GM12873 (cell line): Measurements from ENCODE around the gene TNIK.

Source experiments
- TF ChIP-seq, protein P1 (sequence below): IDR thresholded peaks from 2 replicates; pipeline ENCODE4 v1.5.1; 2012; ENCODE audit warnings: low read depth, mild to moderate bottlenecking, moderate library complexity, low read length, control low read depth; ENCODE audit not compliant: insufficient read depth; ENCODE audit errors: missing control alignments

Gene TNIK

GRCh38 chr3:171459137-171459941 lies 866 bp downstream of the TNIK start:
- TF ChIP-seq, protein P1, sequence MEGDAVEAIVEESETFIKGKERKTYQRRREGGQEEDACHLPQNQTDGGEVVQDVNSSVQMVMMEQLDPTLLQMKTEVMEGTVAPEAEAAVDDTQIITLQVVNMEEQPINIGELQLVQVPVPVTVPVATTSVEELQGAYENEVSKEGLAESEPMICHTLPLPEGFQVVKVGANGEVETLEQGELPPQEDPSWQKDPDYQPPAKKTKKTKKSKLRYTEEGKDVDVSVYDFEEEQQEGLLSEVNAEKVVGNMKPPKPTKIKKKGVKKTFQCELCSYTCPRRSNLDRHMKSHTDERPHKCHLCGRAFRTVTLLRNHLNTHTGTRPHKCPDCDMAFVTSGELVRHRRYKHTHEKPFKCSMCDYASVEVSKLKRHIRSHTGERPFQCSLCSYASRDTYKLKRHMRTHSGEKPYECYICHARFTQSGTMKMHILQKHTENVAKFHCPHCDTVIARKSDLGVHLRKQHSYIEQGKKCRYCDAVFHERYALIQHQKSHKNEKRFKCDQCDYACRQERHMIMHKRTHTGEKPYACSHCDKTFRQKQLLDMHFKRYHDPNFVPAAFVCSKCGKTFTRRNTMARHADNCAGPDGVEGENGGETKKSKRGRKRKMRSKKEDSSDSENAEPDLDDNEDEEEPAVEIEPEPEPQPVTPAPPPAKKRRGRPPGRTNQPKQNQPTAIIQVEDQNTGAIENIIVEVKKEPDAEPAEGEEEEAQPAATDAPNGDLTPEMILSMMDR: no peak

- TF ChIP-seq, protein P1: no peak
Measured at GRCh38 chr3:171458864-171459136, 1.4 kb downstream of the TNIK start.

DNA sequence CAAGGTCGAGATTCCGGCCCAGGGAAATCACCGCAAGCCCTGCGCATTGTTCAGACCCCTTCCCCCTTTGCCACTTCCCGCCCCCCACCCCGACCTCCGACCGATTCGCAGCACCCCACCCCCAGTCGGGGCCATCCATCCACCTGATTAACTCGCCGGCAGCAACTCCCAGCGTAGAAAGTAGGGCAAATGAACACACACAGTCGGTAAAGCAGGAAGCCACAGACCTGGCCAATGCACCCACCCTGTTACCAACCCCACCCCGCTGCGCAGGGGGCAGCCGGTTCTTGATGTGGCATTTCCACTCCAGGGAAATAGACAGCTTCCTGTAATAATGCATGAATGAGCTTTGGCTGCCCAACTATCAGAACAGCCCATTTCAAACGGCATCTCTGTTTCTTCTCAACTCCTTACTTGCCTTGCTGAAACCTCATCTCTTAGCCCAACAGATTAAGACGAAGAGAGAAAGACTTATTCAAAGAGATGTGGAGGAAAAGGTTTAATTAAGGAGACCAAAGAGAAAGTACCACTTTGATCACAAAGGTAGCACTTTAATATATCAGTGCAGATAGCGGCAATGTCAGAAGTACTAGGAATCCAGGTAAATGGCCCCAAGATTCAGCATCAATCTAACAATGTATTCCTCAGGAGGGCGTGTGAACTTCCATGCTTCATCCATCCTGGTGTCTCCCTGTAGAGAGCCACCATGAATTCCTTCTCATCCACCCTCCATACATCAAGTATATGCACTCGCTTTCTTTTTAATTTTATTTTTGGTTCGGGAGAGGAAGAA lies 1.9 kb downstream of the TNIK start:
- TF ChIP-seq, protein P1: no peak

- TF ChIP-seq, protein P1: no peak
Measured at GRCh38 chr3:171457607-171458061, 2.6 kb downstream of the TNIK start.

DNA sequence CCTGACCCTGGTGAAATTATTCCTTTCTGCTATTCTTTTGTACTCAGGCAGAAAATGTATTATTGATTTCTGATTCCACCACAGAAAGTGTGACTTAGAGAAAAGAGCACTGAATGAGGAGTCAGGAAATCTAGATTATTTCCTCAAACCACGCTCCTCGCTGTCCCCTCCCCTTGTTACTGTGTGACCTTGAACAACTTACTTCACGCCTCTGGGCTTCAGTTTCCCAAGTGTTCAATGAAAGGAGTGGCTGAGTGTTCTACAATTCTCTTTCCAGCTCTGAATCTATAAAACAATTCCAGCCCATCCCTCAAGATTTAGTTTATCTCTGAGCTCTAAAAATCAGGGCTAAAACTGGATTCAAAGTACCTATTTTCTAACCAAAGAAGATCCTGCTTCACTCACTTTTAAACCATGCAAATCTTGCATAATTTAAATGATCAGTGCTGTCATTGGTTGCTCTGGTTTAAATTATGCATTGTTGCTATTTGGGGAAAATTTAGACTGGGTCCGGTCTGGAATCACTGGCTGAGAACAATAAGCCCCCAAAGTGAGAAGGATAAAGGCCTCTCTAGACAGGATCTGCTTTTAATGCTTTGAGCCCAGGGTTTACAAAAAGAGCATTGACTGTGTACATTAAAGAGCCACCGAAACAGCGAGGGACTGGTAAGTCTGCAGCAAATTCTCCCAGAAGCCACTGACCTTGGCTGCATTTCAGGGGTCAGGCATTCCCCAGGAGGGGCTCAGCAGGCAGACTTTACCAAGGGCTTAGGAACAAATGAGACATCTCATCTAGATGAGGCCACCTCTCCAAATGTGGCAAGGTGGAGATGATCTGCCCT lies 3.2 kb downstream of the TNIK start:
- TF ChIP-seq, protein P1: no peak

DNA sequence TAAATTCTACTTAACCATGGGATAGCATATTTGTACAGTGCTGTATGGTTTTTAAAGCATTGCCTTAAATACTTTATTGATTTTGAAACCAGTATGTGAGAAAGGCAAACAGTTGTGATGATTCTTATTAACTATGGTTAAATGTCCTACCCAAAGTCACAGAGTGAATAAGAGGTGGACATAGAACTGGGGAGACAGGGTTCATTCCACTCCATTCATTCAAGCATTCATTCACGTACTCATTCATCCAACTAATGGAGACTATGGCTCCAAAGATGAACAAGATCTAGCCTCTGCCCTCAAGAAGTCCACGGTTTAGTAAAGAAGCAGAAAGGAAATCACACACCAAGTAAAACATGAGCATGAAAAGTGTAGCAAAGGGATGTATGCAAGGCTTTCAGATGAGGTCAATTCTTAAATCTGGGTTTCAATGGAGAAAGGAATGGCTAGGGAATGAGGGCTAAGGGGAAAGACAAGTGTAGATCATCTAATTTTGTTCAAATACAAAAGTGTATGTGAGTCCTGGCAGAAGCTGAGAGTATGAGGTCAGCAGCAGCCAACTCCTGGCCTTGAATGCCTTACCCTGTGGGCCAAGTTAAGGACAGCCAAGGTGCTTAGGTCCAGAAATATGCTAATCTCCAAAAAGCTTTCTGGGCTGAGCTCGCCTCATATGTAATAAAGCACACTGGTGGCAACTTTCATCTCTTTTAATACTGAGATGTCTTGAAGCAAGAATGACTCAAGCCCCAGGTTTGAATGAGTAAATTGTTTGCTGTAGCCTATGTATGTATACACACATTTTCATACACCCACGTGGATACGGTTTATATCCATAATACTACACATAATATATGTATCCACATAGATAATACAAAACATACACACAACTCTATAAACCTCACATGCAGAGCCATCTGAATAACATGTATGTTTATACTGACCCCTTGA lies 4.3 kb downstream of the TNIK start:
- TF ChIP-seq, protein P1: no peak
